ENCODE results near the gene WDR64. TPM values are rescaled to one million over a fixed set of nuclear protein-coding genes. Genes with fewer than 3 reads are reported as not detected.
"Not testable (repeated sequence)": the region's sequence is repeated elsewhere in the genome, so short reads cannot be mapped to it uniquely, and the experiment has no call there.

Gene WDR64
- total RNA-seq, 1 donor from 2014 or later: not detected

GRCh38 chr1:241822846-241823245 lies 170.8 kb downstream of the WDR64 start:
- no peak overlapping the region for H3K27ac Mint-ChIP-seq (ENCODE audit: unreplicated experiment)
- H3K36me3 Mint-ChIP-seq (ENCODE audit: unreplicated experiment): no peaks in the 10 kb centered on the region
- no peaks in the 10 kb centered on the region for H3K4me1 Mint-ChIP-seq (ENCODE audit: low read depth, unreplicated experiment)
- no peak overlapping the region for H3K4me3 Mint-ChIP-seq (ENCODE audit: unreplicated experiment)
- H3K27me3 Mint-ChIP-seq (ENCODE audit: unreplicated experiment): no peaks in the 10 kb centered on the region
- TF ChIP-seq CTCF (IDR thresholded peaks at IDR 0.05; ENCODE audit: partially characterized antibody, unreplicated experiment): no peak
- peaks cover 3% of the 10 kb centered on the region for H3K9me3 Mint-ChIP-seq (ENCODE audit: unreplicated experiment)
- no peak for DNase-seq

GRCh38 chr1:241823925-241824324 lies 171.8 kb downstream of the WDR64 start:
- H3K4me3 Mint-ChIP-seq (ENCODE audit: unreplicated experiment): no peak overlapping the region
- no peak for DNase-seq
- no peaks in the 10 kb centered on the region for H3K36me3 Mint-ChIP-seq (ENCODE audit: unreplicated experiment)
- no peak for TF ChIP-seq CTCF (IDR thresholded peaks at IDR 0.05; ENCODE audit: partially characterized antibody, unreplicated experiment)
- H3K27ac Mint-ChIP-seq (ENCODE audit: unreplicated experiment): no peak overlapping the region
- peaks cover 3% of the 10 kb centered on the region for H3K9me3 Mint-ChIP-seq (ENCODE audit: unreplicated experiment)
- no peaks in the 10 kb centered on the region for H3K4me1 Mint-ChIP-seq (ENCODE audit: low read depth, unreplicated experiment)
- H3K27me3 Mint-ChIP-seq (ENCODE audit: unreplicated experiment): no peaks in the 10 kb centered on the region

GRCh38 chr1:241825581-241825980 lies 173.5 kb downstream of the WDR64 start:
- Mint-ChIP-seq H3K27ac (ENCODE audit: unreplicated experiment) (no peak overlapping the region), H3K27me3 (ENCODE audit: unreplicated experiment) (no peaks in the 10 kb centered on the region), H3K9me3 (ENCODE audit: unreplicated experiment) (peaks cover 3% of the 10 kb centered on the region), H3K4me3 (ENCODE audit: unreplicated experiment) (no peak overlapping the region), H3K36me3 (ENCODE audit: unreplicated experiment) (no peaks in the 10 kb centered on the region), H3K4me1 (ENCODE audit: low read depth, unreplicated experiment) (no peaks in the 10 kb centered on the region)
- TF ChIP-seq CTCF (IDR thresholded peaks at IDR 0.05; ENCODE audit: partially characterized antibody, unreplicated experiment): no peak
- DNase-seq: no peak

GRCh38 chr1:241826613-241827012 lies 174.5 kb downstream of the WDR64 start:
- H3K4me3 Mint-ChIP-seq (ENCODE audit: unreplicated experiment); H3K27ac Mint-ChIP-seq (ENCODE audit: unreplicated experiment); DNase-seq; H3K36me3 Mint-ChIP-seq (ENCODE audit: unreplicated experiment); H3K9me3 Mint-ChIP-seq (ENCODE audit: unreplicated experiment); H3K4me1 Mint-ChIP-seq (ENCODE audit: low read depth, unreplicated experiment); H3K27me3 Mint-ChIP-seq (ENCODE audit: unreplicated experiment): not testable (repeated sequence)

GRCh38 chr1:241827264-241827663 lies 175.2 kb downstream of the WDR64 start:
- Mint-ChIP-seq H3K36me3 (ENCODE audit: unreplicated experiment) (no peaks in the 10 kb centered on the region), H3K27ac (ENCODE audit: unreplicated experiment) (no peak overlapping the region), H3K27me3 (ENCODE audit: unreplicated experiment) (no peaks in the 10 kb centered on the region), H3K4me1 (ENCODE audit: low read depth, unreplicated experiment) (peaks cover 6% of the 10 kb centered on the region), H3K9me3 (ENCODE audit: unreplicated experiment) (peaks cover 3% of the 10 kb centered on the region), H3K4me3 (ENCODE audit: unreplicated experiment) (no peak overlapping the region)
- DNase-seq: no peak
- TF ChIP-seq CTCF (IDR thresholded peaks at IDR 0.05; ENCODE audit: partially characterized antibody, unreplicated experiment): no peak

Measured in glutamatergic neuron (in vitro differentiated cells).